ENCODE results near the gene SLC2A3.

GRCh38 chr12:7959701-7960121, 23.7 kb upstream of the SLC2A3 start:
- TF ChIP-seq CTCF (IDR thresholded peaks at IDR 0.05; ENCODE audit: borderline replicate concordance, extremely low read depth, low read length, poor library complexity, severe bottlenecking) (no peak), EZH2 (IDR thresholded peaks at IDR 0.05; ENCODE audit: borderline replicate concordance, low read depth, low read length, severe bottlenecking) (no peak)

Data from DND-41 (cell line).